Upper lobe of left lung (tissue), 4 donors: ENCODE data around the gene AURKAIP1.

ENCODE experiments used
- EP300 ChIP-seq, 4 donors: sonication (generic); formaldehyde crosslinking; IDR thresholded peaks; one replicate each; pipeline ENCODE4 v1.5.1; 2017; ENCODE audit warnings: antibody characterized with exemption in 4 of 4, control low read depth in 2 of 4
- POLR2A ChIP-seq, 4 donors: fragments of 450-650 bp; IDR thresholded peaks; one replicate each; pipeline ENCODE4 v1.5.1; 2016 to 2017; ENCODE audit warnings: antibody characterized with exemption in 4 of 4, mild to moderate bottlenecking in 2 of 4
- POLR2AphosphoS5 ChIP-seq, 2 donors: sonication (generic); formaldehyde crosslinking; IDR thresholded peaks; one replicate each; pipeline ENCODE4 v1.5.1; 2017; ENCODE audit warnings: antibody characterized with exemption in 2 of 2
- TF ChIP-seq, protein P1 (sequence below), 6 experiments: fragments of 450-650 bp in 4 of 6; fragments of 200-600 bp in 2 of 6; sonication (generic) in 2 of 6; IDR thresholded peaks; one replicate each; pipeline ENCODE4 v1.5.1; 2016 to 2019; ENCODE audit warnings: antibody characterized with exemption in 6 of 6

DNA sequence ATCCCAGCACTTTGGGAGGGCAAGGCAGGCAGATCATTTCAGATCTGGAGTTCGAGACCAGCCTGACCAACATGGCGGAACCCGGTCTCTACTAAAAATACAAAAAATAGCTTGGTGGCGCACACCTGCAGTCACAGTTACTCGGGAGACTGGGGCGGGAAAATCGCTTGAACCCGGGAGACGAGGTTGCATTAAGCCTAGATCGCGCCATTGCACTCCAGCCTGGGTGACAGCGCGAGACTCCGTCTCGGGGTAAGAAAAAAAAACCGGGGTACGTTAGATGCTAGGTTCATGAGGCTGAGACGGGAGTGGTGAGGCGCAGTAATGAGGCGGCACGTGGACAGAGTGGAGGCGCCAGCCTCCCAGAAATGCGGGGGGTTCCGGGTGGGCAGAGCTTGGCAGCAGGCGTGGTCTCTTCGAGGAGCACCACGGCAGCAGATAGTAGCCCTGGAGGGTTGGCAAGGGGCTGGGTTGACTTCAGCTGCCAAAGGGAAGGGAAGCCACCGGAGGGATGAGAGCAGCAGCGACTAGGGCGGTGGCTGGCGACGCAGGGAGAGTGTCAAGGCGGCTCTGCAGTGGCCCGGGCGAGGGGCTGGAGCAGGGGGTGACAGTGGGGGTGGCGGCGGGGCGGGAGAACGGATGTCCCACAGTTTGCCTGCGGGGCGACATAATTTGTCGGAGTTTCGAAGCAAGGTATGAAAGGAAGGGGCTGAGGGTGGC, 31.3 kb upstream of the AURKAIP1 start:
- TF ChIP-seq, protein P1, sequence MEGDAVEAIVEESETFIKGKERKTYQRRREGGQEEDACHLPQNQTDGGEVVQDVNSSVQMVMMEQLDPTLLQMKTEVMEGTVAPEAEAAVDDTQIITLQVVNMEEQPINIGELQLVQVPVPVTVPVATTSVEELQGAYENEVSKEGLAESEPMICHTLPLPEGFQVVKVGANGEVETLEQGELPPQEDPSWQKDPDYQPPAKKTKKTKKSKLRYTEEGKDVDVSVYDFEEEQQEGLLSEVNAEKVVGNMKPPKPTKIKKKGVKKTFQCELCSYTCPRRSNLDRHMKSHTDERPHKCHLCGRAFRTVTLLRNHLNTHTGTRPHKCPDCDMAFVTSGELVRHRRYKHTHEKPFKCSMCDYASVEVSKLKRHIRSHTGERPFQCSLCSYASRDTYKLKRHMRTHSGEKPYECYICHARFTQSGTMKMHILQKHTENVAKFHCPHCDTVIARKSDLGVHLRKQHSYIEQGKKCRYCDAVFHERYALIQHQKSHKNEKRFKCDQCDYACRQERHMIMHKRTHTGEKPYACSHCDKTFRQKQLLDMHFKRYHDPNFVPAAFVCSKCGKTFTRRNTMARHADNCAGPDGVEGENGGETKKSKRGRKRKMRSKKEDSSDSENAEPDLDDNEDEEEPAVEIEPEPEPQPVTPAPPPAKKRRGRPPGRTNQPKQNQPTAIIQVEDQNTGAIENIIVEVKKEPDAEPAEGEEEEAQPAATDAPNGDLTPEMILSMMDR (IDR thresholded peaks at IDR 0.05), result no peak
- no peak for TF ChIP-seq POLR2A (IDR thresholded peaks at IDR 0.05)
- TF ChIP-seq EP300 (IDR thresholded peaks at IDR 0.05), result no peak
- no peak for TF ChIP-seq POLR2AphosphoS5 (IDR thresholded peaks at IDR 0.05)
